IMR-90 (cell line): ENCODE data around the gene ADGRA3. TPM values are rescaled to one million over a fixed set of nuclear protein-coding genes. Genes with fewer than 3 reads are reported as not detected.

Experiments used
- ATAC-seq: fragments of 200-7000 bp; cut with Tn5 transposase; 2 replicates; pipeline ENCODE4 v1.9.1; 2020; ENCODE audit warnings: low read depth, mild to moderate bottlenecking, moderate library complexity
- BruUV-seq: library from RNA; stranded (reverse); fragments of 400-500 nt; replicated peaks from 2 replicates; lab custom pipeline; 2021; lab: Mats Ljungman, UMichigan
- CTCF ChIA-PET: fragments of 300-600 bp; formaldehyde crosslinking; extraction: SDS; loops from one replicate; lab custom pipeline; 2021; ENCODE audit warnings: antibody characterized with exemption; lab: Yijun Ruan, JAX
- POLR2A ChIA-PET: fragments of 300-600 bp; sonication (Branson Sonifier 250); formaldehyde crosslinking; loops from one replicate; lab custom pipeline; 2022; ENCODE audit warnings: antibody characterized with exemption; ENCODE audit not compliant: unreplicated experiment; lab: Charles Lee
- DNase-seq: peaks from one replicate; pipeline ENCODE4 v3.0.0; 2013
- H2AFZ ChIP-seq: replicated peaks from 2 replicates; pipeline ENCODE3; 2013; ENCODE audit warnings: low read length, mild to moderate bottlenecking; ENCODE audit not compliant: poor library complexity
- H2AK5ac ChIP-seq: 2 replicates; pipeline ENCODE4 v1.6.1; 2013; ENCODE audit warnings: low read depth, low read length, inconsistent platforms
- H2AK9ac ChIP-seq: replicated peaks from 2 replicates; pipeline ENCODE3; 2013; ENCODE audit warnings: mild to moderate bottlenecking, low read depth, low read length, moderate library complexity; ENCODE audit not compliant: poor library complexity
- H2BK120ac ChIP-seq: 2 replicates; pipeline ENCODE4 v1.6.1; 2013; ENCODE audit warnings: low read depth, low read length, inconsistent platforms
- H2BK15ac ChIP-seq: 3 replicates; pipeline ENCODE4 v1.6.1; 2013; ENCODE audit warnings: low read depth, low read length, inconsistent platforms
- H2BK20ac ChIP-seq: 2 replicates; pipeline ENCODE4 v1.6.1; 2013; ENCODE audit warnings: low read depth, mild to moderate bottlenecking, inconsistent platforms, low read length, moderate library complexity
- H2BK5ac ChIP-seq: 2 replicates; pipeline ENCODE4 v1.6.1; 2013; ENCODE audit warnings: mild to moderate bottlenecking, low read depth, low read length, inconsistent platforms; ENCODE audit not compliant: poor library complexity, severe bottlenecking
- H3K14ac ChIP-seq: replicated peaks from 2 replicates; pipeline ENCODE4 v1.6.1; 2013; ENCODE audit warnings: low read depth, low read length, inconsistent platforms
- H3K18ac ChIP-seq: 2 replicates; pipeline ENCODE4 v1.6.1; 2013; ENCODE audit warnings: low read depth, low read length, control low read depth
- H3K23ac ChIP-seq: 2 replicates; pipeline ENCODE4 v1.6.1; 2013; ENCODE audit warnings: low read depth, low read length, inconsistent platforms
- H3K27ac ChIP-seq: 2 replicates; pipeline ENCODE4 v1.5.1; 2013; ENCODE audit warnings: mild to moderate bottlenecking, control low read depth, low read length; ENCODE audit not compliant: insufficient read depth
- H3K27me3 ChIP-seq: 2 replicates; pipeline ENCODE4 v1.6.1; 2013; ENCODE audit warnings: low read length; ENCODE audit not compliant: control insufficient read depth, insufficient read depth
- H3K36me3 ChIP-seq: 2 replicates; pipeline ENCODE4 v1.6.1; 2013; ENCODE audit warnings: low read length, mixed read lengths; ENCODE audit not compliant: control insufficient read depth, insufficient read depth
- H3K4ac ChIP-seq: 2 replicates; pipeline ENCODE4 v1.6.1; 2013; ENCODE audit warnings: low read depth, low read length, inconsistent platforms
- H3K4me1 ChIP-seq: 2 replicates; pipeline ENCODE4 v1.6.1; 2013; ENCODE audit warnings: low read length, mixed read lengths; ENCODE audit not compliant: control insufficient read depth, insufficient read depth
- H3K4me2 ChIP-seq: 2 replicates; pipeline ENCODE4 v1.6.1; 2013; ENCODE audit warnings: low read depth, mild to moderate bottlenecking, control low read depth, low read length, moderate library complexity
- H3K4me3 ChIP-seq: 2 replicates; pipeline ENCODE4 v1.5.1; 2013; ENCODE audit warnings: low read depth, mild to moderate bottlenecking, control low read depth, low read length, moderate library complexity; ENCODE audit not compliant: insufficient read depth
- H3K56ac ChIP-seq: 2 replicates; pipeline ENCODE4 v1.6.1; 2013; ENCODE audit warnings: low read length, inconsistent platforms; ENCODE audit not compliant: insufficient read depth; ENCODE audit errors: extremely low read depth
- H3K79me1 ChIP-seq, 2 experiments: 2 replicates each; pipeline ENCODE4 v1.6.1; 2013; ENCODE audit warnings: low read length in 2 of 2, inconsistent platforms in 1 of 2, low read depth in 1 of 2
- H3K9ac ChIP-seq: 2 replicates; pipeline ENCODE4 v1.6.1; 2013; ENCODE audit warnings: low read depth, low read length, control low read depth
- H3K9me1 ChIP-seq: 2 replicates; pipeline ENCODE4 v1.6.1; 2013; ENCODE audit warnings: low read length, inconsistent platforms; ENCODE audit not compliant: insufficient read depth
- H3K9me3 ChIP-seq: 2 replicates; pipeline ENCODE4 v1.6.1; 2013; ENCODE audit warnings: low read length; ENCODE audit not compliant: control insufficient read depth, insufficient read depth
- H4K20me1 ChIP-seq: 2 replicates; pipeline ENCODE4 v1.6.1; 2013; ENCODE audit warnings: low read length, inconsistent platforms; ENCODE audit not compliant: insufficient read depth
- H4K5ac ChIP-seq: 2 replicates; pipeline ENCODE4 v1.6.1; 2013; ENCODE audit warnings: mild to moderate bottlenecking, low read depth, low read length, control low read depth
- H4K8ac ChIP-seq, 2 experiments: 2 replicates each; pipeline ENCODE4 v1.6.1; 2013; ENCODE audit warnings: low read depth in 2 of 2, low read length in 2 of 2, control low read depth in 1 of 2, inconsistent platforms in 1 of 2
- H4K91ac ChIP-seq: 2 replicates; pipeline ENCODE4 v1.6.1; 2013; ENCODE audit warnings: low read depth, low read length, inconsistent platforms; ENCODE audit not compliant: insufficient read depth
- BHLHE40 ChIP-seq: fragments of 150-350 bp; IDR thresholded peaks from 2 replicates; pipeline ENCODE4 v1.6.1; 2016; ENCODE audit warnings: mild to moderate bottlenecking, low read depth, low read length
- CEBPB ChIP-seq: IDR thresholded peaks from 2 replicates; pipeline ENCODE4 v1.6.1; 2012; ENCODE audit warnings: low read depth, low read length, improper control_type of control experiment
- CHD1 ChIP-seq: IDR thresholded peaks from 2 replicates; pipeline ENCODE4 v1.6.1; 2012; ENCODE audit warnings: low read depth, low read length, improper control_type of control experiment
- FOS ChIP-seq: fragments of 150-350 bp; IDR thresholded peaks from 2 replicates; pipeline ENCODE4 v1.6.1; 2016; ENCODE audit warnings: low read depth, low read length
- MAFK ChIP-seq: IDR thresholded peaks from 2 replicates; pipeline ENCODE4 v1.6.1; 2012; ENCODE audit warnings: low read depth, low read length, improper control_type of control experiment
- MAZ ChIP-seq: IDR thresholded peaks from 2 replicates; pipeline ENCODE4 v1.6.1; 2012; ENCODE audit warnings: low read depth, mild to moderate bottlenecking, low read length, improper control_type of control experiment, moderate library complexity, borderline replicate concordance
- MXI1 ChIP-seq: IDR thresholded peaks from 2 replicates; pipeline ENCODE4 v1.6.1; 2012; ENCODE audit warnings: low read depth, mild to moderate bottlenecking, low read length, moderate library complexity, borderline replicate concordance
- NFE2L2 ChIP-seq: fragments of 150-350 bp; IDR thresholded peaks from 2 replicates; pipeline ENCODE4 v1.6.1; 2016; ENCODE audit warnings: low read depth, mild to moderate bottlenecking, low read length
- POLR2A ChIP-seq: IDR thresholded peaks from 2 replicates; pipeline ENCODE4 v1.6.1; 2012; ENCODE audit warnings: mild to moderate bottlenecking, low read depth, low read length
- RAD21 ChIP-seq: IDR thresholded peaks from 2 replicates; pipeline ENCODE4 v1.6.1; 2012; ENCODE audit warnings: low read length, improper control_type of control experiment
- RFX5 ChIP-seq: IDR thresholded peaks from 2 replicates; pipeline ENCODE4 v1.8.0; 2012; ENCODE audit warnings: low read depth, mild to moderate bottlenecking, low read length, moderate library complexity
- SMC3 ChIP-seq: fragments of 150-350 bp; IDR thresholded peaks from 2 replicates; pipeline ENCODE4 v1.6.1; 2016; ENCODE audit warnings: low read depth, mild to moderate bottlenecking, antibody characterized with exemption, low read length, moderate library complexity
- USF2 ChIP-seq: fragments of 150-350 bp; IDR thresholded peaks from 2 replicates; pipeline ENCODE4 v1.6.1; 2017; ENCODE audit warnings: mild to moderate bottlenecking, antibody characterized with exemption, low read length, low read depth
- WGBS, 2 experiments: methylation state at CpG; one replicate each; pipeline versions ENCODE4 v1.1.5 to v1.1.7; 2013; ENCODE audit warnings: missing lambda C conversion rate in 2 of 2; ENCODE audit not compliant: insufficient read length in 1 of 2; ENCODE audit errors: extremely low coverage in 2 of 2; 5-methylcytosine and 5-hydroxymethylcytosine counted together
- dilution Hi-C: fragments of 300-500 bp; cut with HindIII; formaldehyde crosslinking; loops from one replicate; pipeline ENCODE4 v1.14.3; 2018; ENCODE audit warnings: low sequenced_read_pairs; ENCODE audit not compliant: unreplicated experiment
- in situ Hi-C: fragments of 300-500 bp; cut with MboI; formaldehyde crosslinking; loops from 3 replicates; pipeline ENCODE4 v1.14.3; 2019; ENCODE audit warnings: low sequenced_read_pairs, inconsistent platforms, mixed read lengths
- intact Hi-C: fragments of 100-400 bp; cut with micrococcal nuclease; formaldehyde crosslinking; loops from 2 replicates; pipeline ENCODE4 v1.10.0; 2022
- polyA plus RNA-seq, 3 experiments: library from polyadenylated mRNA; depleted of rRNA; stranded (reverse); fragments of >200 nt; gene quantifications; 2 replicates each; pipeline ENCODE4 v1.2.3, GENCODE V29; 2012; ENCODE audit warnings: low replicate concordance in 1 of 3
- total RNA-seq: library from RNA; depleted of rRNA; stranded (reverse); fragments of >200 nt; gene quantifications from 2 replicates; pipeline ENCODE4 v1.2.3, GENCODE V29; 2012
- TF ChIP-seq, protein P1 (sequence below): fragments of 150-350 bp; IDR thresholded peaks from 2 replicates; pipeline ENCODE4 v1.6.1; 2016; ENCODE audit warnings: low read depth, mild to moderate bottlenecking, low read length, moderate library complexity, borderline replicate concordance
- TF ChIP-seq, protein P2 (sequence below): conservative IDR thresholded peaks from 2 replicates; pipeline ENCODE4 v1.5.1; 2012; ENCODE audit warnings: mild to moderate bottlenecking, low read depth, low read length, improper control_type of control experiment

ADGRA3 gene
- total and polyA plus RNA-seq, 2 of the 4 experiments (the other 2 are of a cell fraction): 20.1 to 28.0 TPM

DNA sequence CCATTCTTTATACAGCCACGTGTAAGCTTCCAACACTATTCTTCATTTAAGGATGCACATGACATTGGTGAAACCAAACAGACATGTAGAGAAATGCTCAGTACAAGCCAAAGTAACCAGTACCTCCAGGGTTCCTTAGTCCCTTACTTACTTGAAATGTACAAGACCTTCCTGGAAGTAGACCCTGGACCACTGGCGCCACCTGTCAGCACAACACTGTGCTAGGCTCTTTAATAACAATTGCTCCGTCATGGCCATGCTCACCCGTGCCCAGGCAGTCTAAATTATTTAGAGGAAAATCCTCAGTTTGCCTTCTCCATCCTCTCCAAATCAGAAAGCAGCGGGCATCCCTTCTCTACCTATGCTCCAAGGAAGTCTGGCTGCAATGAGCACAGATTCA, 52.7 kb downstream of the ADGRA3 start:
- ChIA-PET POLR2A (no interaction called here), CTCF (no interaction called here)
- Histone ChIP-seq H3K36me3 (peaks cover 2% of the 10 kb centered on the region; the same call in 1 of the 2 replicates), H3K4me2 (no peak overlapping the region), H2BK20ac (no peak overlapping the region), H2BK15ac (no peak overlapping the region), H3K9me3 (no peaks in the 10 kb centered on the region), H4K8ac (no peak overlapping the region), H3K79me1 (peaks cover 9 to 17% of the 10 kb centered on the region in 2 experiments; a peak in 3 of 4 replicates), H2AK9ac (no peak overlapping the region), H3K18ac (no peak overlapping the region), H3K27me3 (no peaks in the 10 kb centered on the region), H3K4ac (no peak overlapping the region), H3K9me1 (no peaks in the 10 kb centered on the region), H3K56ac (no peak overlapping the region), H2AFZ (no peak overlapping the region), H4K5ac (no peak overlapping the region), H2AK5ac (no peak overlapping the region), H3K14ac (no peak overlapping the region), H3K27ac (no peak overlapping the region), H4K91ac (no peak overlapping the region), H2BK5ac (no peak overlapping the region), H3K4me3 (no peak overlapping the region), H3K23ac (no peak overlapping the region), H2BK120ac (no peak overlapping the region), H3K9ac (no peak overlapping the region), H3K4me1 (no peaks in the 10 kb centered on the region), H4K20me1 (0 out of 2 replicates have a peak, but pooled peaks cover 5% of the 10 kb centered on the region)
- in situ Hi-C loops (no loop called here), intact Hi-C loops (no loop called here), dilution Hi-C loops (no loop called here)
- TF ChIP-seq NFE2L2: no peak
- TF ChIP-seq RFX5: no peak
- TF ChIP-seq USF2: no peak
- TF ChIP-seq, protein P1, sequence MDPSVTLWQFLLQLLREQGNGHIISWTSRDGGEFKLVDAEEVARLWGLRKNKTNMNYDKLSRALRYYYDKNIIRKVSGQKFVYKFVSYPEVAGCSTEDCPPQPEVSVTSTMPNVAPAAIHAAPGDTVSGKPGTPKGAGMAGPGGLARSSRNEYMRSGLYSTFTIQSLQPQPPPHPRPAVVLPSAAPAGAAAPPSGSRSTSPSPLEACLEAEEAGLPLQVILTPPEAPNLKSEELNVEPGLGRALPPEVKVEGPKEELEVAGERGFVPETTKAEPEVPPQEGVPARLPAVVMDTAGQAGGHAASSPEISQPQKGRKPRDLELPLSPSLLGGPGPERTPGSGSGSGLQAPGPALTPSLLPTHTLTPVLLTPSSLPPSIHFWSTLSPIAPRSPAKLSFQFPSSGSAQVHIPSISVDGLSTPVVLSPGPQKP: no peak
- no peak for TF ChIP-seq BHLHE40
- TF ChIP-seq CEBPB: no peak
- no peak for TF ChIP-seq POLR2A
- TF ChIP-seq, protein P2, sequence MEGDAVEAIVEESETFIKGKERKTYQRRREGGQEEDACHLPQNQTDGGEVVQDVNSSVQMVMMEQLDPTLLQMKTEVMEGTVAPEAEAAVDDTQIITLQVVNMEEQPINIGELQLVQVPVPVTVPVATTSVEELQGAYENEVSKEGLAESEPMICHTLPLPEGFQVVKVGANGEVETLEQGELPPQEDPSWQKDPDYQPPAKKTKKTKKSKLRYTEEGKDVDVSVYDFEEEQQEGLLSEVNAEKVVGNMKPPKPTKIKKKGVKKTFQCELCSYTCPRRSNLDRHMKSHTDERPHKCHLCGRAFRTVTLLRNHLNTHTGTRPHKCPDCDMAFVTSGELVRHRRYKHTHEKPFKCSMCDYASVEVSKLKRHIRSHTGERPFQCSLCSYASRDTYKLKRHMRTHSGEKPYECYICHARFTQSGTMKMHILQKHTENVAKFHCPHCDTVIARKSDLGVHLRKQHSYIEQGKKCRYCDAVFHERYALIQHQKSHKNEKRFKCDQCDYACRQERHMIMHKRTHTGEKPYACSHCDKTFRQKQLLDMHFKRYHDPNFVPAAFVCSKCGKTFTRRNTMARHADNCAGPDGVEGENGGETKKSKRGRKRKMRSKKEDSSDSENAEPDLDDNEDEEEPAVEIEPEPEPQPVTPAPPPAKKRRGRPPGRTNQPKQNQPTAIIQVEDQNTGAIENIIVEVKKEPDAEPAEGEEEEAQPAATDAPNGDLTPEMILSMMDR: no peak
- no peak for TF ChIP-seq SMC3
- TF ChIP-seq RAD21: no peak
- TF ChIP-seq MAFK: no peak
- TF ChIP-seq MAZ: no peak
- TF ChIP-seq FOS: no peak
- TF ChIP-seq CHD1: no peak
- TF ChIP-seq MXI1: no peak
- WGBS, 2 experiments: no CpG with 5 or more reads among the region's 5 CpGs
- ATAC-seq (no peak), DNase-seq (no peak)
- BruUV-seq: no TSS peak
